DMS 273 treated with DMSO at 0.1 percent for 48 hours (cell line): ENCODE data around the gene FAM107B.

Source experiments
- DNase-seq: peaks from one replicate; lab custom pipeline; 2025; lab: John Stamatoyannopoulos, UW

Gene FAM107B

DNA sequence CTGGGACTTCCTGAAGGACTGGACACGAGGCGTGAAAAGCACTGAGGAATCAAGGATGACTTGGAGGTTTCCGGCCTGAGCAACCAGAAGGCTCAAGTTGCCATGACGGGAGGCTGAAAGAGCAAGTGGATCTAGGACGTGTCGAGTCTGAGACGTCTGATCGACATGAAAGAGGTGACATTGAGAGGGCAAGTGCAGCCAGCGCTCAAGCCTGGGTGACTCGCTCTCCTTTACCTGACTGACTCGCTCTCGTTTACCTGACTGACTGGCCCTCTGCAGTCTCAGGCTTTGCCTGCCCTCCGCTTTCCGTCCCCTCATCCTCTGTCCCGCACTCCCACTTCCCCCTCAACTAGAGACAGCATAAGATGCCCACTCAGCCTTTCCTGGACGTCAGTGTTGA, 241.4 kb downstream of the FAM107B start:
- no peak for DNase-seq

DNA sequence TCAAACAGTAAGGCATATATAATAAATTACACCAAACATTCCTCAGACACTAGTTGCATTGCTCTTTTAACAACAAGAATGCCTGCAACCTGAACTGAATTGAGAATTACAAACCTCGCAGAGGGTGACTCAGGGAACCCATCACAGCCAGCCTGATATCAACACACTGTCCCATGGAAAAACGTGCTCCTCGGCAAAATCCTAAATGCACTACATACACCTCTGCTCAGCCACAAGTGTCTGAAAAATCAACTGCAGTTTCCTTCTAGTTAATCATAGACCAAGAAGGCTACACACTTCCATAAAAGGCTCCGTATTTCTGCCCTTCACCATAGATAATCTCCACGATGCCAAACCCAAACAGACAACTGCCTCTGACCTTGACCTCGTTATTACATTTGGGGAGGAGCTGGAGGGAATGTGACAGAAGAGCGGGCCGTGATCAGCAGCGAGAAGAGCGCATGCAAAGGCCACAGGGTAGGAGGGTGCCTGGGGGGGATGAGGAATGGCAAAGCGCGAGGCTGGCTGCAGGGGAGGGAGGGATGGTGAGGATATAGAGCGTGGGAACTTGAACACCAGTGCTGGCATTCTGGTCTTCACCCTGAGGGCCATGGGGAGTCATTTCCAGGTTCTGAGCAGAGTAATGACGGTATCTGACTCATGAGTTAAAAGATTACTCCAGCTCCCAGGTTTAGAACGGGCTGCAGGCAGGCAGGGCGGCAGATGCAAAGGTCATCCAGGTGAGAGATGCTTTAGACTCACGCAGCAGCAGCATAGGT, 242.0 kb downstream of the FAM107B start:
- DNase-seq = no peak

DNA sequence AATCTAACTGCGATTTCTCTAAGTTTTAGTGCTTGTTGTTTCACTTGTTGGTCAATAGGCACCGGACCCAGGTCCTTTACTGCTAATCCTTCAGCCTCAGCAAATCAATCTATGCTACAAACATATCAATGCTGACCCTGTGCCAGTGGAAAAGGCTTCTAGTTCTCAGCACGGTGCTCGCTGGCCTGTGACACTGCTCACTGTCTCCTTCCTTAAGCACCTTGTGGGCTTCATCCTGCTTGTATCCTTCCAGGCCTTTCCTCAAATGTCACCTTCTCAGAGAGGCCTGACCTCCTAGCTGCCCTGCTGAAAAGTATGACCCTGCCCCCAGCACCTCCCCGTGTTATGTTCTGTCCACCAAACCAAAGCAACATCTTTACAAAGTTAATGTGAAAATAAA, 242.7 kb downstream of the FAM107B start:
- no peak for DNase-seq

DNA sequence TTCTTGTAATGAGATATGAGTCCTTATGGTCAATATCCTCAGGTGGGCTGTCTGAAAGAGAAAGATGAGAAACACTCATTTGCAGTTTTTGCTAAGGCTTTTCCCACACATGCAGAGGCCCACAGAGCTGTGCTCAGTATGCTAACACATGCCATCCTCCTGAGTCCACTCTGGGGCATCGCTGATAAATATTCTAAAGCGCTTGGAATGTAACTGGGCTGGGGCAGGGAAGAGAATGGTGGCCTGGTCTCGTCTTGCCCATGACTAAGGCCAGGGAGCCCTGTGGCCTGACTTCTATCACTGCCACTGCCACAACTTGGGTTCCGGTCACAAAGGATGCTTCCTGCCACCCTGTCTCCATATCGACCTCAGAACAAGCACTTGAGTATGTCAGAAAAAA, 244.2 kb downstream of the FAM107B start:
- no peak for DNase-seq

DNA sequence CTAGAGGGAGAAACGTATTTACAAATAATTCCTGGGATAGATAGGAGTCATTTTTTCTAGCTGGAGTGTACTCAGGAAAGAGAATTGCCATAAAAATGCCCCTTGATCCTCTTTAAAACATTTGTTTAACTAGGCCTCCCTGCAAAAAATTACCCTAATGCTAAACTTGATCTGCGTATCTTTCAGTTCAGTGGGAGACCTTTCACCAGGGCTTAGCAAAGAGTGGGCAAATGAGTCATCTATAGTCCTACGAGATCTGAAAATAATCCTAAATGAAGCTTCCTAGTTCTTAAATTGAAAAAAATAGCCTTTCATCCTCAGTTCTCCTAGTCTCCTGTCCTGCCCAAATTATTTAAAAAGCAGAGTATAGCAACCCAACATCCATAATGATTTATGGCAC, 245.3 kb downstream of the FAM107B start:
- DNase-seq = no peak

DNA sequence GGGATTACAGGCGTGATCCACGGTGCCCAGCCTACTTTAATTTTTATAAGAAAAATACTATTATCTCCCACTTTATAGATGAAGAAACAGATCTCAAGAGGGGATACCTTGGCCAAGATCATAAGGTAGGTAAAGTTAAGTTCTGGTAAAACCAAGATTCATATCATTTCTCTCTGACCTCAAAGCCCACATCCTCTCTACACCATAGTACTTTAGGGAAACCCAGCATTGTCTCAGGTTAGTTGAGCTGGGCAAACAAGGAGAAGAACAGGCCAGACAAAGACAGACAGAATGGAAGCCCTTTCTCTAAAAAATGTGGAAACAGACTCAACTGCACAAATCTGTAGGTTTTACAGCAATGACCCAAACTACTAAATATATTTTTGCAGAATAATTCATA, 246.2 kb downstream of the FAM107B start:
- no peak for DNase-seq

DNA sequence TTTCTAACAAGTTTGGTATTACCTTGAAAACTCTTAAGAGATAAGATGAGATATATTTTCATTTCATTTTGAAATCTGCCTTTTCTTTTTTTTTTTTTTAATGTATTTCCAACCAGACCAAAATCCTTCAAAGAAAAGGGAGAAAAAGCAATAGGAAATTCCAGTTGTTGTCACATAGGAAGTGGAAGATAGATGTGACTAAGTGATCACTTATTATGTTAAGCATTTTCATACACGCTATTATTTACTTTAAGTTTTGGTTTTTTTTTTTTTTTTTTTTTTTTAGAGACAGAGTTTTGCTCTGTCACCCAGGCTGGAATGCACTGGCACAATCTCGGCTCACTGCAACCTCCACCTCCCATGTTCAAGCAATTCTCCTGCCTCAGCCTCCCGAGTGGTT, 246.8 kb downstream of the FAM107B start:
- no peak for DNase-seq

DNA sequence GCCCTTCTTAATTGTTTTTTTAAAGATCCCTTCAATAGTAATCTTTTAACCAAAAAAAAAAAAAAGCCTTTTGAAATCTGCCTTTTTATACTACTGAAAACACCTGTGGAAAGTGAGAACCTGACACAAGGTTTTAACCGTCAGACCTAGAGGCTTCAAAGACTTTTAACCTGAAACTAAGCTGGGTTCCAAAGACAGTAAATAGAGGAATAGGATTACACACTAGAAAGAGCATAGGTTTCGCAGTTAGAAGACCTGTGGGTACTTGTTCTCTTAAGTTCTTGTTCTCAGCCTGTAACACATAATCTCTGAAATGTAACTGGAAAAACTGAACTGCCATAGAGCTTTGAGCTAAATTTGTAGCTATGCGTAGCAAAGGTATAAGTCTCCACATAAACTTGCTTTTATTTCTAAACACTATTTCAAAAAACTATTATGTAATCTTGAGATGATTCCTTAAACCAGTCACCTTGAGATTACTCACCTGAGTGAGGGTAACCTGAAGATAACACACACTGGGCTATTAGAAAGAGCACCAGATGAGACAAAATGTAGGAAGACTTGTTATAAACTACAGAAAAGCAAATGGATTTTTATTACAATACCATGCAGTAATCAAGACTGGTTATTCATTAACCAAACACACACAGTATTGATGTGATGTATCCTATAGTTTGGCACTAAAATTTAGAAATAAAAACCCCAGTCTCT, 247.4 kb downstream of the FAM107B start:
- DNase-seq = no peak

DNA sequence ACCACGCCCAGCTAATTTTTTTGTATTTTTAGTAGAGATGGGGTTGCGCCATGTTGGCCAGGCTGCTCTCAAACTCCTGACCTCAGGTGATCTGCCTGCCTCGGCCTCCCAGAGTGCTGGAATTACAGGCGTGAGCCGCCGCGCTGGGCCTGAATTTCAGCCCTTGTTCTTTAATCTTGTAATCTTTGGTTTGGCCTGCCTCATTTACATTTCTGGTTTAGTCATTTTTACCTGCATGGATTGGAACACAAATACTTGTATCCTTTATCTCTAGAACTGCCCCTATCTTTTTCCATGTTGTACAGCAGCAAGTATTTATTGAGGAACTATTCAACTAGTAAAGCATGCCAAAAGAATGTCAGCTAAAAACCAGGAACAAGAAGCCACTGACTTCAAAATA, 248.4 kb downstream of the FAM107B start:
- DNase-seq = no peak

DNA sequence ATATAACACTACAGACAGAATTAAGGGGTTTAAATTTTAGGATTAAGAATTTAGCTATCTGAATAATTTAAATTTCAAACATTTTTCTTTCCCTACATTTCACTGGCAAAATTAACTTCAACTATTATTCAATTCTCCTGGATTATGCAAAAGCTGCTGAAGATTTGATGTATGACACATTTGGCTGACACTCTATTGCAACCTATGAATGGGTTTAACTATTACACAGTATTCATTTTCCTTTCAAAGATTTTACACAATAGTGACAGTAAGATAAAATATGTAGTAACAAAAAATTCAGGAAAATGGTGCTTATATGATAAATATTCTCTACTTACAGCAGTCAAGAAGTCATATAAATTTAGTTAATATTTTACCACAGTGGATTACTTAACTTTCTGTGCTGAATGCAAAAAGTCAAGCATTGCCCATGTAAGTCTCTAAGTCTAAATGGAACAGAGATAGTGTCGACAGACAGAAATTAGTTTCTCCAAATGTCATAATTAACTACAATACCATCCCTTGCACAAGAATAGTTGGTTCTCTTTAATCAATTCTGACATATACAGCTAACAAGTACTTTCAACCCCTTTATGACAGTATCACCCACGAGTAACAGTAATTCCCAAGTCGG, 249.9 kb downstream of the FAM107B start:
- no peak for DNase-seq

DNA sequence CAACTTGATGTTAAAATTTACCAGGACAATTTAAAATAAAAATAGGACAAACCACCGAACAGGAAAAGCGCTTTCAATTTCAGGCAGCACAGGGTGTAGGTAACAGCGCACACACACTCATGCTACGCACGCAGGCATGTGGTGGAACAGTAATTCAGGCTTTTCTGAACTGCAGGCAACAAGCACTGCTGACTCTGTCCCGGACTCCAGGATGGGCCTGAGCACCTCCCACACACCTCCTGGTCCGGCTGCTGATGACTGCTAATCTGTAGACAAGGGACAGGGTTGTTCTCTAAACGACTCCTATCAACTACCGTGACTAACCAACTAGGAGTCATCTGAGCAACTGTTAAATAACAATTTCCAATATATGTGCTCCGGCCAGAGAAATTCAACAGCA, 251.4 kb downstream of the FAM107B start:
- no peak for DNase-seq

DNA sequence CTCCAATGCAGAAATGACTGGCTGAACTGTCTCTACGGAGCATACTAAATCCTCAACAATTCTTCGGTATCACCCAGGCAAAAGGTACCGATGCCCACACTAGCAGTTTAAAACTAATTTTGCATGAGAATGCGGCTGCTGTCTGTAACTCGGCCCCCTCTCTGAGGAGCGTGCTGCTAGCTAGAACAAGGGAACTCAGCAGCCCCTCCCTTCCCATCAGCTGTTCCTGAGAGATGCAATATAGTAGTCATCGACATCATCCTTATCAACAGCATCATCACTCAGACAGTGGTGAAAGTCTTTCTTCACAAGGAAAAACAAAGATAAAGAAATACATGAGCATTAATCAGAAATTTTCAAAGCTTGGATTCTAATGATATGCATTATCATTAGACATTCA, 254.9 kb downstream of the FAM107B start:
- DNase-seq = no peak

DNA sequence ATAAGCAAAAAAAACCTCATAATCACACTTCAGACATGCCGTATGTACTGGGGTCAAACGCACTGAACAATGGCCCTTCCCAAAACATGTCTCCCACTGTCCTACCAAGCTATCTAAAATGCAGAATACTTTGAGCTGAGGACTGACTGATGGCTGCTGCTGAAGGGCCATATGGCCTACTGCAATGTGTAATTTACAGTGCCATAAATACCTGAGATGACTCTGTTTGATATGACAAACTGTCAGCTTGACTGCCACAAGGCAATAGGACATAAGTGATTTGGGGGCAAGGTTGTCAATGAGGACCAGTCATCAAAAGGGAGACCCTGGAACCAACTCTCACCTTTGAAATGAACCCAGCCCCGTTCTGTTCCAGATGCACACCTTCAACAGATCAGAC, 256.5 kb downstream of the FAM107B start:
- DNase-seq = no peak

DNA sequence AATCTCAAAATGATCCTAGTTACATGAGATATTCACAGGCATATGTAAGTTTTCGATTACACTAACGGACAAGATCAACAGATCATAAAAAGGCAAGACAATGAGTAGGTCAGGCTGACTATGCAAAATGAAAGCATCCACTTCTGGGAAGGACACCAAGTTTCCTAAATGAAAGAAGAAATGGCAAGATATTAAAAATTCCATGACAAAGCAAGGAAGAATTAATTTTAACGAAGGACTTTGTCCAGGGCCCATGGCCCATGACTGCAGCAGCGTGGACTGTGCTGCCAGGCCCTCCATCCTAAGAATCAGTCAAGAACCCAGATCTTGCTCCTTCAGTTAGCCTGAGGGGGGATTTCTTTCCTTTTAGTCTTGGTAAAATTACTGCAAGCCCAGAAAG, 261.6 kb downstream of the FAM107B start:
- no peak for DNase-seq

DNA sequence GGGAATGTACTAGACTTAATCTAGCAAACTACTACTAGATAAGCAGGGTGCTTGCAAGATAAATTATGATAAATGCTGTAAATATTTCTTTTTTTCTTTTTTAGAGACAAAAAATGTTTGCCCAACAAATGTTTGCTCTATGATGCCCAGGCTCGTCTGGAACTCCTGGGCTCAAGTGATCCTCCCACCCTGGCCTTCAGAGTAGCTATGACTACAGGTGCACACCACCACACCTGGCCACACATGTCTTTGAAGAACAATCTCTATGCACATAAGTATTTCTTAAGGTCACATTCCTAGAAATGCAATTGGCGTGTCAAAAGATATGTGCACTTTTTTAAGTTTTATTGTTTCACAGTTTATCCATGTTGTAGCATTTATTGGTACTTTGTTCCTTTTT, 264.4 kb downstream of the FAM107B start:
- DNase-seq = no peak

DNA sequence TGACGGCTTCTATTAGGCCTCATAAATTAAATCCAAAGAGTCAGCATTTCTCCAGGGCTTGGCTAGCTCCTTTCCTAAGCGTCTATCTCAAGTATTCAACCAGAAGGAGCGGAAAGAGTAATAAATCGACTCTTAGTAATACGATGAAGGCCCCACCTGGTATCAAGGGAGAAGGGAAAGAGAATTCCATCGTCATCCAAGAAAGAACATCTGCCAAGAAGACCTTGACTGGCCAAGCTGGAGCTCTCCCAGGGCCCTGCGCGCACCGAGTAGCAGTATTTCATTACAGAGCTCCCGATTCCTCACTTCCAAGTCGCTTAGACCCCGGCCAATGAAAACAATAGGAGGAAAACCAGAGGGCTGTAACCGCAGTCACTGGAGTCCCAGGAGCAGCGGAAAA, 266.0 kb downstream of the FAM107B start:
- no peak for DNase-seq

DNA sequence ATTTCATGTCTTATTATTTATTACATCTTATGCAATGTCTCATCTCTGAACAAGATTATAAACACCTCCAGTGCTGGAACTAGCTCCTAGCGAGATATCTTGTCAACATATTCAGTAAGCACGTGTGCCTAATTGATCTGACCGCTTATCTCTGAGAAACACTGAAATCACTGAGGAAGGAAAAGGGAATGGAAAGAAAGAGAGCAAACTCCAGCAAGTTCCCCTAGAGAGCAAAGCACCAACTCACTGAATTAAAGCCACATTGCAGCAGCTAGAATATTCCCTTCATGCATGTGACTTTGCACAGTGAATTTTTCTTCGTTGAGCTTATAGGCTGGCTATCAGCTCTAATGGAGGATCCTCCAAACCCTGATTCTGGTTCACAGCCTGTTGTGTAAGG, 266.9 kb downstream of the FAM107B start:
- no peak for DNase-seq

DNA sequence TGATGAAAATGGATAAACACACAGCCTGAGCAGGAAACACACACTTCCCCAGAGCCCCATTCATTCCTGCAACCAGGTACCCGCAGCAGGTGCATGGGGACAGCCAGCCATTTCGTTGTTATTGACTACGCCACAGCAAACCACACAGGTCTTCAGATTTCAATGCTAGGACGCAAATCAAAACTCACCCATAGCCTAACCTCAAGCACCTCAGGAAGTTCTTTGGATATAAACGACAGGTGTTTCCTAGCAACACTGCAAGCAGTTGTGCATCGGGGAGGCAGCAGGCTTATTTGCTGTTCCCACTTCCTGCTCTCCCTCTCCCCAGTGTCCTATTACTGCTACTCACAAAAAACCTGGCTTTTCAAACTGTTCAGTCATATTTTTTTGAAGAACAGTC, 267.5 kb downstream of the FAM107B start:
- DNase-seq = no peak

DNA sequence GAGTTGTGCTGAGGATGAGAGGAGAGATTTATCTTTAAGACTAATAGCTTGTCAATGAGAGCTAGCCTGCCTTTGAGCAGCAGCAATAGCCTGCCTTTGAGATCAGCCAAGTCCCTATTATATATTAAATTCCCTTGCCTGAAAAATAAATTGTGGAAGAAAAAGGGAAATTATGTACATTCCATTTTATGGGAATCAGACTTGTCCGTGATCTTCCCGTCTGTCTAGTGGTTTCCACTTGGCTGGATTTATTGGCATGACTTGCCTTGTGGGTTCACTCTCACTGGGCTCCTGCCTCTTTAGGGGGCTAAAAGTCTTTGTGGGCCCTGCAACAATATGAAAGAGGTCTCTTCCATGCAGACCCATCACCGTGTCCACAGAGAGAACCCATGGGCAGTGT, 272.3 kb downstream of the FAM107B start:
- no peak for DNase-seq

DNA sequence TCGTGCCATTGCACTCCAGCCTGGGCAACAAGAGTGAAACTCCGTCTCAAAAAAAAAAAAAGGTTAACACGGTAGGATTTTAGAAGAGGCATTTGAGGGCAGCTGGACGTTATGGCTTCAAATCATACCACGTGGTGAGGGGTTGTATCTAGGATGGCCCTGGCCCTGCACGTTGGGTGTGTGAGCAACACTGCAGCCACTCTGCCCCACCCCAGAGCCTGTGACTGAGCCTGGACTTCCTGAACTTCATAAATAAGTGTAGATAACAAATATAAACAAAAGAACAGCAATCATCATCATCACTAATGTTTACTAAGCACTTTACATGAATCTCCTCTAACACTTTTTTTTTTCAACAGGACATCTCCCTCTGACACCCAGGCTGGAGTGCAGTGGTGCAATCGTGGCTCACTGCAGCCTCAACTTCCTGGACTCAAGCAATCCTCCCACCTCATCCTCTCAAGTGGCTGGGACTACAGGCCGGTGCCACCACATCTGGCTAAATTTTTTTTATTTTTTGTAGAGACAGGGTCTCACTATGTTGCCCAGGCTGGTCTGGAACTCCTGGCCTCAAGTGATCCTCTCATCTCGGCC, 274.4 kb downstream of the FAM107B start:
- DNase-seq = no peak

DNA sequence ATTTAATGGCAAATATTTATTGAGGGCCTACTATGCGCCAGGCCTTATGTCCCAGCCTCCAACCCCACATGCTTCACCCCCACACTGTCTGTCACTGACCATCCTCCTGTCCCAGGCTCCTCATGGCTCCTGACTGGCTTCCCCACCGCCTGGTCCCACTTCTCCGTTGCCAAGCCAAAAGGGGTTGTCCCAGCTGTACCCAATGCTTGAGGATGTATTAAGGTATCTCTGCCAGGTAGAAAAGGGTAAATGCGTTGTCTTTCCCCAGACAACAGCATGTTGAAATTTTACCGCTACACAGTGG, 275.1 kb downstream of the FAM107B start:
- DNase-seq = no peak

DNA sequence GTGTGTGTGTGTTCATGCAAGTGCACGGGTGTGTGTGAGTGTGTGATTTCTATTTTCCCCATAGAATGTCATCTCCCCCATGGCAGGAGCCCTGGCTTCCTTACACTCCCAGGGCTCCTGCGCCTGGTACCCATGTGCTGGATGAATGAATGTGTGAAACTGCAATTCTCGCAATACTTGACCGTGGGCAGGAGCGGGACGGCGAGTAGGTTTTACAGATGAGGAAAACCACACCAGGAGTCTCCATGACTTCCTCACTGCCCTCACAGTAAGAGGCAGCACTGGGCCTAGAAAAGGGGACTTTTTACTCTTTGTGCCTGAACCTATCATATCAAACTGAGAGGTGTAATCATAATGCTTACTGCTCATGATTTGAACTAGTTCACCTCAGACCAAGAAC, 276.4 kb downstream of the FAM107B start:
- no peak for DNase-seq

DNA sequence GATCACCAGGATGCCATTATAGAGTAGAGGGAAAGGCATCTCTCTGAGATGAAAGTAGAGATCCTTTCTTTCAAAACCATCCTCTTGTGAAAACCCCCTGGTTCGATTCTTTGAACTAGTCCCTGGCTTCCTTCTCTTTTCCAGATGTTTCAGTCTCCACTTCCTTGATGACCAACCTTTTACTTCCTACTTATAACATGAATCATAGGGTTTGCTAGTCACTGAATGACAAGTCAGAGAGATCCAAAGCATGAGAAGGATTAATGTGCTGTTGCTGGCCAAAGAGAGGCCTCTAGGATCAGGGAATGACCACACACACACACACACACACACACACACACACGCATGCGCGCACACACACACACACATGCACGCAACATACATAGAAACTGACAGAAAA, 282.9 kb downstream of the FAM107B start:
- no peak for DNase-seq
